Activated T-helper 17 cell treated with anti-CD3 and anti-CD28 coated beads, Interleukin-2, amount 50 U/mL, for 72 hours (primary cell): ENCODE results near the gene RRAGC. TPM values are rescaled to one million over a fixed set of nuclear protein-coding genes. Genes with fewer than 3 reads are reported as not detected.

Experiments
- ATAC-seq: fragments of 150-1000 bp; cut with Tn5 transposase; replicated peaks from 2 replicates; pipeline ENCODE4 v1.10.0; 2021; ENCODE audit warnings: mild to moderate bottlenecking, moderate library complexity
- H3K27ac Mint-ChIP-seq: one replicate; pipeline ENCODE4 v1.8.0; 2022; ENCODE audit warnings: mixed read lengths
- H3K27me3 Mint-ChIP-seq: one replicate; pipeline ENCODE4 v1.8.0; 2022; ENCODE audit warnings: mixed read lengths
- H3K36me3 Mint-ChIP-seq: one replicate; pipeline ENCODE4 v1.8.0; 2022; ENCODE audit warnings: low read depth, mild to moderate bottlenecking, mixed read lengths
- H3K4me1 Mint-ChIP-seq: one replicate; pipeline ENCODE4 v1.8.0; 2022; ENCODE audit warnings: mixed read lengths
- H3K4me3 Mint-ChIP-seq: one replicate; pipeline ENCODE4 v1.8.0; 2022; ENCODE audit warnings: mild to moderate bottlenecking, mixed read lengths
- H3K9me3 Mint-ChIP-seq: one replicate; pipeline ENCODE4 v1.8.0; 2022; ENCODE audit warnings: mixed read lengths
- total RNA-seq, 2 donors: library from RNA; stranded (reverse); gene quantifications; one replicate each; pipeline ENCODE4 v1.2.3, GENCODE V29; 2022

RRAGC gene, protein sequence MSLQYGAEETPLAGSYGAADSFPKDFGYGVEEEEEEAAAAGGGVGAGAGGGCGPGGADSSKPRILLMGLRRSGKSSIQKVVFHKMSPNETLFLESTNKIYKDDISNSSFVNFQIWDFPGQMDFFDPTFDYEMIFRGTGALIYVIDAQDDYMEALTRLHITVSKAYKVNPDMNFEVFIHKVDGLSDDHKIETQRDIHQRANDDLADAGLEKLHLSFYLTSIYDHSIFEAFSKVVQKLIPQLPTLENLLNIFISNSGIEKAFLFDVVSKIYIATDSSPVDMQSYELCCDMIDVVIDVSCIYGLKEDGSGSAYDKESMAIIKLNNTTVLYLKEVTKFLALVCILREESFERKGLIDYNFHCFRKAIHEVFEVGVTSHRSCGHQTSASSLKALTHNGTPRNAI
- 10 to 100 TPM; 16.6 to 28.5 TPM for total RNA-seq

- no peaks in the 10 kb centered on the region for H3K9me3 Mint-ChIP-seq
- ATAC-seq, result peak; percentile 93
- peak within 1 kb of the TSS; percentile 86 for H3K4me3 Mint-ChIP-seq
Observed at GRCh38 chr1:38859561-38860453, at the start of gene RRAGC. Gene RRAGC (minus strand): TSS chr1:38859772. CDS start chr1:38859646, 126 bp downstream.

DNA sequence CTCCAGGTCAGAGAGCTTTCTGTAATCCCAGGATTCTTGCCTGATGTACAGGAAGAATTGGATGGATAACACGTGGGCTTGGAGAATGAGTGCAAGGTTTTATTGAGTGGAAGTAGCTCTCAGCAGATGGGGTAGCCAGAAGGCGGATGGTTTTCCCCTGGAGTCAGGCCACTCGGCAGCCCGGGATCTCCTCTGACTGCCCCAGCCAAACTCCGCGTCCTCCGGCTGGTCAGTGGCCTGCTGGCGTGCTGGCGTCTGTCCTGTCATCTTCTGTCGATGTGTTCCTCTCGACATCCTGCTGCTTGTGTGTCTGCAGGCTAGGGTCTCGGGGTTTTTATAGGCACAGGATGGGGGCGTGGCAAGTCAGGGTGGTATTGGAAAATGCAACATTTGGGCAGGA is 49.2 kb upstream of the RRAGC start:
- no peaks in the 10 kb centered on the region for H3K4me1 Mint-ChIP-seq
- no peaks in the 10 kb centered on the region for H3K36me3 Mint-ChIP-seq
- peaks cover 3% of the 10 kb centered on the region for H3K9me3 Mint-ChIP-seq
- H3K4me3 Mint-ChIP-seq, result no peak overlapping the region
- ATAC-seq, result no peak
- no peak overlapping the region for H3K27ac Mint-ChIP-seq
- no peaks in the 10 kb centered on the region for H3K27me3 Mint-ChIP-seq

More at GRCh38 chr1:38859561-38860453, at the start of gene RRAGC:
- peaks cover 12% of the 10 kb centered on the region for H3K4me1 Mint-ChIP-seq
- H3K36me3 Mint-ChIP-seq, result peaks cover 67% of the 10 kb centered on the region
- no peaks in the 10 kb centered on the region for H3K27me3 Mint-ChIP-seq
- peak within 1 kb of the TSS; percentile 92 for H3K27ac Mint-ChIP-seq

GRCh38 chr1:38905985-38906384 is 46.4 kb upstream of the RRAGC start:
- no peak overlapping the region for H3K27ac Mint-ChIP-seq
- no peaks in the 10 kb centered on the region for H3K27me3 Mint-ChIP-seq
- H3K9me3 Mint-ChIP-seq, result peaks cover 3% of the 10 kb centered on the region
- no peaks in the 10 kb centered on the region for H3K36me3 Mint-ChIP-seq
- no peaks in the 10 kb centered on the region for H3K4me1 Mint-ChIP-seq
- H3K4me3 Mint-ChIP-seq, result no peak overlapping the region
- ATAC-seq, result no peak

DNA sequence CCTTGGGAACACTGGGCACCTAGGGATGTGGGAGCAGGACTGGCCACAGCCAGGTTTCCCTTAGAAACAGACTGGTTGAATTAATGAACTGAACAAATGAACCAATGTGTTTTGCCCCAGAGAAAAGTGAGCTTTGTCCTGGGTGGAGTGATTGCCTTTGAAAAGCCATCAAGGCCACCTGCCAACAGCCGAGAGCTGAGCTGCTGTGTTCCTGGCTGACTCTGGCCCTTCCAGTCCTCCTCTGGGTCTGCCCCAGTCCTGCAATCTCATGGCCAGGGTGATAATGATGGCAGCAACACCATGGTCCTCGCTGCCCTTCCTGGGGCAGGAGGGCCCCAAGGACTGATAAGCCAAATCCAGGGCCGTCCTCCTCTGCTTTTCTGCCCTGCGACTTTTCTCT is 40.0 kb upstream of the RRAGC start:
- ATAC-seq, result no peak
- no peaks in the 10 kb centered on the region for H3K9me3 Mint-ChIP-seq
- H3K4me3 Mint-ChIP-seq, result no peak overlapping the region
- no peaks in the 10 kb centered on the region for H3K27me3 Mint-ChIP-seq
- no peak overlapping the region for H3K27ac Mint-ChIP-seq
- no peaks in the 10 kb centered on the region for H3K4me1 Mint-ChIP-seq
- no peaks in the 10 kb centered on the region for H3K36me3 Mint-ChIP-seq

GRCh38 chr1:38898653-38899230 is 39.2 kb upstream of the RRAGC start:
- Mint-ChIP-seq H3K4me1 (no peaks in the 10 kb centered on the region), H3K36me3 (no peaks in the 10 kb centered on the region), H3K27me3 (no peaks in the 10 kb centered on the region), H3K4me3 (no peak overlapping the region), H3K27ac (no peak overlapping the region), H3K9me3 (no peaks in the 10 kb centered on the region)
- no peak for ATAC-seq

GRCh38 chr1:38896169-38896568 is 36.6 kb upstream of the RRAGC start:
- Mint-ChIP-seq H3K27ac (no peak overlapping the region), H3K4me1 (no peaks in the 10 kb centered on the region), H3K9me3 (no peaks in the 10 kb centered on the region), H3K4me3 (no peak overlapping the region), H3K36me3 (no peaks in the 10 kb centered on the region), H3K27me3 (no peaks in the 10 kb centered on the region)
- ATAC-seq, result no peak

DNA sequence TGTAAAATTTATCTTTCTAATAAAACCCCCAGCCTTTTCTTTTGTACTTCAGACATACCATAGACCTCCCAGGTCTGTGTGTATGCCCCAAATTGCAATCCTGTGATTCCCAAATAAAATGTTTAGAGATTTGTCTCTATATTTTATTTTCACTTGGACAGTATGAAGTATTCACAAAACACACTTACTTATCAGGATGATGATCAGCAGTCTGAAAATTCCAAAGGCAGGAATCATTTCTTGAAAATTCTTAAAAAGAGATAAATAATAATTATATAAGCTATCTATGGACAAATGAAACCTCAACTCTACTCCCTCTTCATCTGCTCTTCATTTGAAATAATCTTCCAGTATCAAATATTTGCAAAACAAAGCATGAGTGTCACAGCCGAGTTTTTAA is 33.4 kb upstream of the RRAGC start:
- no peak overlapping the region for H3K27ac Mint-ChIP-seq
- H3K27me3 Mint-ChIP-seq, result no peaks in the 10 kb centered on the region
- H3K4me1 Mint-ChIP-seq, result no peaks in the 10 kb centered on the region
- no peaks in the 10 kb centered on the region for H3K36me3 Mint-ChIP-seq
- H3K9me3 Mint-ChIP-seq, result no peaks in the 10 kb centered on the region
- ATAC-seq, result no peak
- H3K4me3 Mint-ChIP-seq, result no peak overlapping the region

GRCh38 chr1:38891753-38892152 is 32.2 kb upstream of the RRAGC start:
- no peak for ATAC-seq
- no peaks in the 10 kb centered on the region for H3K4me1 Mint-ChIP-seq
- no peaks in the 10 kb centered on the region for H3K27me3 Mint-ChIP-seq
- no peak overlapping the region for H3K4me3 Mint-ChIP-seq
- no peaks in the 10 kb centered on the region for H3K9me3 Mint-ChIP-seq
- H3K27ac Mint-ChIP-seq, result no peak overlapping the region
- H3K36me3 Mint-ChIP-seq, result no peaks in the 10 kb centered on the region

DNA sequence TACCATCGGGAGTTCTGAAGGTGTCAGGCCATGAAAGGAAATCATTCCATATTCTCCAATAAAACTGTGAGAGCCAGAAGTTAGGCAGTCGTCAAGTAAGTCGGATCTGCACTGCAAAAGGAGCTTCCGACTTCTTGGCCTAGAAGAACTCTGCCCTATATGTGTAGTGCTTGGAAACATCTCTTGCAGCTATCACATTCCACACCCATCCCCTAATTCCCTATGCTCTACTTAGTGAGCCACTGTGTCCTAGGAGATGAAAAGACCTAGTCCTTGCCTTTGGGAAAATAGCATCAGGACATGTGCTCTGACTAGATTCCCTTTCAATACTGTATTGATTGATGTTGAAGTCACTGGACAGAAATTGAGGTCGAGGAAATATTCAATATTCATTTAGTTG is 30.0 kb upstream of the RRAGC start:
- Mint-ChIP-seq H3K27ac (no peak overlapping the region), H3K27me3 (no peaks in the 10 kb centered on the region), H3K4me3 (no peak overlapping the region), H3K4me1 (no peaks in the 10 kb centered on the region), H3K9me3 (no peaks in the 10 kb centered on the region), H3K36me3 (no peaks in the 10 kb centered on the region)
- ATAC-seq, result no peak

GRCh38 chr1:38888423-38889333 is 29.1 kb upstream of the RRAGC start:
- Mint-ChIP-seq H3K27ac (no peak overlapping the region), H3K9me3 (no peaks in the 10 kb centered on the region), H3K36me3 (no peaks in the 10 kb centered on the region), H3K4me1 (no peaks in the 10 kb centered on the region), H3K27me3 (no peaks in the 10 kb centered on the region), H3K4me3 (no peak overlapping the region)
- ATAC-seq, result no peak

- H3K4me3 Mint-ChIP-seq, result no peak overlapping the region
- H3K36me3 Mint-ChIP-seq, result no peaks in the 10 kb centered on the region
- no peak for ATAC-seq
- no peak overlapping the region for H3K27ac Mint-ChIP-seq
- no peaks in the 10 kb centered on the region for H3K27me3 Mint-ChIP-seq
- H3K9me3 Mint-ChIP-seq, result no peaks in the 10 kb centered on the region
- no peaks in the 10 kb centered on the region for H3K4me1 Mint-ChIP-seq
Observed at GRCh38 chr1:38885092-38885491, 25.5 kb upstream of the RRAGC start.

- no peaks in the 10 kb centered on the region for H3K27me3 Mint-ChIP-seq
- H3K27ac Mint-ChIP-seq, result no peak within 1 kb of the TSS
- no peak within 1 kb of the TSS for H3K4me3 Mint-ChIP-seq
- H3K4me1 Mint-ChIP-seq, result no peaks in the 10 kb centered on the region
- H3K9me3 Mint-ChIP-seq, result no peaks in the 10 kb centered on the region
- no peak for ATAC-seq
- no peaks in the 10 kb centered on the region for H3K36me3 Mint-ChIP-seq
Observed at GRCh38 chr1:38881487-38881886, 21.9 kb upstream of the RRAGC start, which contains the start of gene GJA9. Gene GJA9 (minus strand): TSS chr1:38881587. CDS start chr1:38876098, 5,489 bp downstream.

DNA sequence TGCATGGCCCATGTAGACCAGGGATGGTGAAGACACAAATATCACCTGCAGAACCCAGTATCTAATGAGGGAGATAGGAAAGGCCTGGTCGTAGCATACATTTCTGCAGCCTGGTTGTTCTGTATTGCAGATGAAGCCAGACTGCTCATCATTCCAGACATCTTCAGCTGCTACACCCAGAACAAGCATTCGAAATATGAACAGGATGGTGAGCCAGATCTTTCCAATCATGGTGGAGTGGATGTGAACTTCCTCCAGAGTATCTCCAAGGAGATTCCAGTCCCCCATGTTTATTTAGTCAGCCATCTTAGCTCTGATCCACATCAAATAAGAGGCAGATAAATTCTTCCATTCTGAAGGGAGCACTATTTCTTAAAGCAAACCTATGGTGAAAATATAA is 16.2 kb upstream of the RRAGC start:
- Mint-ChIP-seq H3K27ac (no peak overlapping the region), H3K36me3 (peaks cover 9% of the 10 kb centered on the region), H3K9me3 (no peaks in the 10 kb centered on the region), H3K4me1 (peaks cover 13% of the 10 kb centered on the region), H3K27me3 (no peaks in the 10 kb centered on the region), H3K4me3 (no peak overlapping the region)
- no peak for ATAC-seq
